SK-N-SH treated with all-trans-retinoic acid at 6 μM for 48 hours (cell line): Measurements from ENCODE around the gene NPBWR2.
"Not testable (repeated sequence)": the region's sequence is repeated elsewhere in the genome, so short reads cannot be mapped to it uniquely, and the experiment has no call there.

Experiments
- ARNTL ChIP-seq: fragments of 450-650 bp; formaldehyde crosslinking; IDR thresholded peaks from 2 replicates; pipeline ENCODE4 v1.5.0; 2020; ENCODE audit warnings: low read depth, mild to moderate bottlenecking, moderate library complexity, borderline replicate concordance
- CSDC2 ChIP-seq: fragments of 250-450 bp; sonication (Bioruptor Pico); IDR thresholded peaks from 2 replicates; pipeline ENCODE4 v1.5.0; 2020; ENCODE audit warnings: mild to moderate bottlenecking, moderate library complexity
- CSRNP3 ChIP-seq: fragments of 250-450 bp; sonication (Bioruptor Pico); IDR thresholded peaks from 2 replicates; pipeline ENCODE4 v1.5.1; 2021; ENCODE audit warnings: mild to moderate bottlenecking, moderate library complexity
- GLIS3 ChIP-seq: fragments of 250-450 bp; sonication (Bioruptor Pico); IDR thresholded peaks from 2 replicates; pipeline ENCODE4 v1.5.0; 2020; ENCODE audit warnings: mild to moderate bottlenecking, moderate library complexity
- ISL1 ChIP-seq: fragments of 250-450 bp; sonication (Bioruptor Pico); IDR thresholded peaks from 2 replicates; pipeline ENCODE4 v2.1.2; 2022; ENCODE audit warnings: mild to moderate bottlenecking, moderate library complexity
- RARB ChIP-seq: fragments of 250-450 bp; sonication (Bioruptor Pico); IDR thresholded peaks from 2 replicates; pipeline ENCODE4 v1.8.0; 2021; ENCODE audit warnings: mild to moderate bottlenecking, moderate library complexity
- TCF4 ChIP-seq: fragments of 250-450 bp; sonication (Bioruptor Pico); IDR thresholded peaks from 2 replicates; pipeline ENCODE4 v1.8.0; 2021; ENCODE audit warnings: mild to moderate bottlenecking, moderate library complexity, borderline replicate concordance
- ZFP30 ChIP-seq: fragments of 450-650 bp; formaldehyde crosslinking; IDR thresholded peaks from 2 replicates; pipeline ENCODE4 v1.5.0; 2022; ENCODE audit warnings: mild to moderate bottlenecking, moderate library complexity
- ZNF565 ChIP-seq: fragments of 450-650 bp; formaldehyde crosslinking; conservative IDR thresholded peaks from 2 replicates; pipeline ENCODE4 v1.5.0; 2020; ENCODE audit warnings: low read depth, mild to moderate bottlenecking, moderate library complexity
- TF ChIP-seq, protein P1 (sequence below): fragments of 250-450 bp; sonication (Bioruptor Pico); IDR thresholded peaks from 2 replicates; pipeline ENCODE4 v1.8.0; 2020; ENCODE audit warnings: mild to moderate bottlenecking, moderate library complexity, borderline replicate concordance
- TF ChIP-seq, protein P2 (sequence below): fragments of 250-450 bp; sonication (Bioruptor Pico); IDR thresholded peaks from 2 replicates; pipeline ENCODE4 v1.5.1; 2020; ENCODE audit warnings: low read depth, mild to moderate bottlenecking, moderate library complexity

DNA sequence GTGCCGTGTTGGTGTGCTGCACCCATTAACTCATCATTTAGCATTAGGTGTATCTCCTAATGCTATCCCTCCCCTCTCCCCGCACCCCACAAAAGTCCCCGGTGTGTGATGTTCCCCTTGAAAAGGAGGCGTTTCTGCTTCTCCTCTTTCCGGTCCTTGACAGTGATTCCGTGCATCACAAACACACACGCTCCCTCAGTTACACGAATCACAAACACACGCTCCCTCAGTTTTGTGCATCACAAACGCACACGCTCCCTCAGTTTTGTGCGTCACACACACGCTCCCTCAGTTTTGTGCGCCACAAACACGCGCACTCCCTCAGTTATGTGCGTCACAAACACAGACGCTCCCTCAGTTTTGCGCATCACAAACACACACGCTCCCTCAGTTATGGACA, 27.4 kb upstream of the NPBWR2 start:
- TF ChIP-seq, protein P1, sequence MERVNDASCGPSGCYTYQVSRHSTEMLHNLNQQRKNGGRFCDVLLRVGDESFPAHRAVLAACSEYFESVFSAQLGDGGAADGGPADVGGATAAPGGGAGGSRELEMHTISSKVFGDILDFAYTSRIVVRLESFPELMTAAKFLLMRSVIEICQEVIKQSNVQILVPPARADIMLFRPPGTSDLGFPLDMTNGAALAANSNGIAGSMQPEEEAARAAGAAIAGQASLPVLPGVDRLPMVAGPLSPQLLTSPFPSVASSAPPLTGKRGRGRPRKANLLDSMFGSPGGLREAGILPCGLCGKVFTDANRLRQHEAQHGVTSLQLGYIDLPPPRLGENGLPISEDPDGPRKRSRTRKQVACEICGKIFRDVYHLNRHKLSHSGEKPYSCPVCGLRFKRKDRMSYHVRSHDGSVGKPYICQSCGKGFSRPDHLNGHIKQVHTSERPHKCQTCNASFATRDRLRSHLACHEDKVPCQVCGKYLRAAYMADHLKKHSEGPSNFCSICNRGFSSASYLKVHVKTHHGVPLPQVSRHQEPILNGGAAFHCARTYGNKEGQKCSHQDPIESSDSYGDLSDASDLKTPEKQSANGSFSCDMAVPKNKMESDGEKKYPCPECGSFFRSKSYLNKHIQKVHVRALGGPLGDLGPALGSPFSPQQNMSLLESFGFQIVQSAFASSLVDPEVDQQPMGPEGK (CRISPR knock-in tag), result not testable (repeated sequence)
- TF ChIP-seq TCF4 (CRISPR knock-in tag); ARNTL; GLIS3 (CRISPR knock-in tag); ZFP30 (CRISPR knock-in tag); CSRNP3; ZNF565 (CRISPR knock-in tag); ISL1 (CRISPR knock-in tag); RARB (CRISPR knock-in tag); CSDC2 (CRISPR knock-in tag): not testable (repeated sequence)
- TF ChIP-seq, protein P2, sequence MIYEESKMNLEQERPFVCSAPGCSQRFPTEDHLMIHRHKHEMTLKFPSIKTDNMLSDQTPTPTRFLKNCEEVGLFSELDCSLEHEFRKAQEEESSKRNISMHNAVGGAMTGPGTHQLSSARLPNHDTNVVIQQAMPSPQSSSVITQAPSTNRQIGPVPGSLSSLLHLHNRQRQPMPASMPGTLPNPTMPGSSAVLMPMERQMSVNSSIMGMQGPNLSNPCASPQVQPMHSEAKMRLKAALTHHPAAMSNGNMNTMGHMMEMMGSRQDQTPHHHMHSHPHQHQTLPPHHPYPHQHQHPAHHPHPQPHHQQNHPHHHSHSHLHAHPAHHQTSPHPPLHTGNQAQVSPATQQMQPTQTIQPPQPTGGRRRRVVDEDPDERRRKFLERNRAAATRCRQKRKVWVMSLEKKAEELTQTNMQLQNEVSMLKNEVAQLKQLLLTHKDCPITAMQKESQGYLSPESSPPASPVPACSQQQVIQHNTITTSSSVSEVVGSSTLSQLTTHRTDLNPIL, result not testable (repeated sequence)
